Esophagus muscularis mucosa (tissue), 4 donors: ENCODE measurements around the gene WDR77.

ENCODE experiments used
- EP300 ChIP-seq: sonication (generic); formaldehyde crosslinking; IDR thresholded peaks from one replicate; pipeline ENCODE4 v1.6.1; 2017; ENCODE audit warnings: antibody characterized with exemption
- POLR2A ChIP-seq: fragments of 450-650 bp; IDR thresholded peaks from one replicate; pipeline ENCODE4 v1.6.1; 2017; ENCODE audit warnings: antibody characterized with exemption, moderate library complexity, mild to moderate bottlenecking, low read depth
- TF ChIP-seq, protein P1 (sequence below), 3 experiments: fragments of 200-600 bp in 2 of 3; fragments of 450-650 bp in 1 of 3; sonication (generic) in 2 of 3; IDR thresholded peaks; one replicate each; pipeline ENCODE4 v1.5.1; 2017 to 2019; ENCODE audit warnings: antibody characterized with exemption in 3 of 3, mild to moderate bottlenecking in 2 of 3, moderate library complexity in 1 of 3

DNA sequence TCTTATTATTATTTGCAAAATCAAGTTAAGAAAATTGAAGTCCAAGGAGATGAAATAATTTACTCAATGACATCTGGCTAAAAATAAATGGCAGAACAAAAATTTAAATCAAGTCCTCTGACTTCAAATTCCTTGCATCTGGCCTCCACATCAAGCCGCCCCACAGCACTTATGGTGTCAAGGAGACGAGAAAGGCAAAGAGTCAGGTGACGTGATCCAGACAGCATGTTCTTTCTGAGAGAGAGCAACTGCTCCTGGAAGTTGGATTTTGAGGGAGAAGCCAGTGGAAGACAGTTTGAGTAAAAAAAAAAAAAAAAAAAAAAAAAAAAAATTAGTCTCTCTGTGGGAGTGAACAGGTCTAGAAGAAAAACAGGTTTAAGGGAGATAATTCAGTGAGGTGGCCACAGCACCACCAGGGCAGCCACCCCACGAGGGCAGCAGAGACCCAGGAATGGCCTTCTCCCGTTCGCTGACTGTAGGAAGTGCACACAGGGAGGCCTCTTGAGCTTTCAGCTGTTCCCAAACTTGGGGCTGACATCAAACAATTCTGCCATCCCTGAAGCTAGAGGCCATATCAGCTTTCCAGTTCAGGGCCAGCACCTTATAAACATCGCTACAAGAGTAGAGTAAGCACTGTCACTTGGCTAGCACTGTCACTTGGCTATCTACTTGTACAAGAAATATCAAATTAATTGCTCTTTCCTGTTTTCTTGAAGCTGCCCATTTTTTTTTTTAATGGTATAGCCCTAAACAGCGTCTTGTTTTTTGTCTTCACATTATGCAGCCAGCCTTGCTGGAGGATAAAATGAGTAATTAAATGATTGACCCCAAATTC, 32.5 kb upstream of the WDR77 start:
- TF ChIP-seq, protein P1, sequence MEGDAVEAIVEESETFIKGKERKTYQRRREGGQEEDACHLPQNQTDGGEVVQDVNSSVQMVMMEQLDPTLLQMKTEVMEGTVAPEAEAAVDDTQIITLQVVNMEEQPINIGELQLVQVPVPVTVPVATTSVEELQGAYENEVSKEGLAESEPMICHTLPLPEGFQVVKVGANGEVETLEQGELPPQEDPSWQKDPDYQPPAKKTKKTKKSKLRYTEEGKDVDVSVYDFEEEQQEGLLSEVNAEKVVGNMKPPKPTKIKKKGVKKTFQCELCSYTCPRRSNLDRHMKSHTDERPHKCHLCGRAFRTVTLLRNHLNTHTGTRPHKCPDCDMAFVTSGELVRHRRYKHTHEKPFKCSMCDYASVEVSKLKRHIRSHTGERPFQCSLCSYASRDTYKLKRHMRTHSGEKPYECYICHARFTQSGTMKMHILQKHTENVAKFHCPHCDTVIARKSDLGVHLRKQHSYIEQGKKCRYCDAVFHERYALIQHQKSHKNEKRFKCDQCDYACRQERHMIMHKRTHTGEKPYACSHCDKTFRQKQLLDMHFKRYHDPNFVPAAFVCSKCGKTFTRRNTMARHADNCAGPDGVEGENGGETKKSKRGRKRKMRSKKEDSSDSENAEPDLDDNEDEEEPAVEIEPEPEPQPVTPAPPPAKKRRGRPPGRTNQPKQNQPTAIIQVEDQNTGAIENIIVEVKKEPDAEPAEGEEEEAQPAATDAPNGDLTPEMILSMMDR (IDR thresholded peaks at IDR 0.05), result peak; percentile 70 to 92 (median 73)
- TF ChIP-seq POLR2A (no peak), EP300 (no peak)
